Femur (tissue), 1 donor: Measurements from ENCODE around the gene LYRM1.
A peak's percentile ranks its signal among the peaks of the same experiment; 100 is the strongest.
"Not testable (repeated sequence)": the region's sequence is repeated elsewhere in the genome, so short reads cannot be mapped to it uniquely, and the experiment has no call there.

ENCODE experiments used
- DNase-seq: peaks from one replicate; pipeline ENCODE4 v3.0.0-alpha.2; 2017

Gene LYRM1

GRCh38 chr16:20903899-20904506 lies 3.4 kb downstream of the LYRM1 start:
- no peak for DNase-seq

GRCh38 chr16:20904507-20905081 lies 4.0 kb downstream of the LYRM1 start:
- peak; percentile 67 for DNase-seq

GRCh38 chr16:20905576-20905975 lies 5.0 kb downstream of the LYRM1 start:
- no peak for DNase-seq

- peak; percentile 40 for DNase-seq
Measured at GRCh38 chr16:20906341-20907255, 6.0 kb downstream of the LYRM1 start.

GRCh38 chr16:20910781-20911321 lies 10.3 kb downstream of the LYRM1 start:
- DNase-seq, result no peak

DNA sequence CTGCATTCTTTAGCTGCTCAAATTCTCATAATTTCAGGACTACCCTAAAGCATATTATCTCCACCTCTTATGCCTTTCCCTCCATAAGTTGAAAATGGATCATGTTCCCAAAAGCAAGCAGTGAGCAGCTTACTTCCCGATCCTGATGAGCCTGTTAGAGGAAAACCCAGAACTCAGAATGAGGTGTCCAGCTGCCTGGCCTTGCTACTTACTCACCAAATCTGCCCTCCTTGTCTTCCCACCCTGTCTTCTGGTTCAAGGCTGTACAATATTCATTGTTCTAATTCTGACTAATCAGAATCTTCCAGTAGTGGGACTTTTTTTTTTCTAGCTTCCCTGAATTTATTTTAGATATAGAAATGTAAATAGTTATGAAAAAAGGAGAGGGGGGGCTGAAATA lies 10.8 kb downstream of the LYRM1 start:
- no peak for DNase-seq

DNA sequence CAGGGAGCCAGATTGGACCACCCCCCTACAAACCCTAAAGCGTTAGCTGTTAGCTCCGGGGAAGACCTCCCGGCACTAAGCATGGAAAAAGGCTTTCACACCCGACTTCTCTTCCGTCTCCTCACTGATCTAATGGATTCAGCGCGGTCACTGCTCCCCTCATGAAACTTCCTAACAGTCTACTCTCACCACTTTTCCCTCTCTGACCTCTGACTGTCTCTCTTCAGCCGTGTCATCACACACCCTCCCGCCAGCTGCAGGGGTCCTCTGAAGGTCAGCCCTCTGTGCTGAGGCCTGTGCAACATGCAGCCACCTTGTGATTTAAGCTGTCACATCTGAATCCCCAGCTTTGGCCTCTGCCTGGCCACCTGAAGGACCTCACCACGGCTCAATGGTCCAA lies 15.7 kb downstream of the LYRM1 start:
- DNase-seq, result no peak

DNA sequence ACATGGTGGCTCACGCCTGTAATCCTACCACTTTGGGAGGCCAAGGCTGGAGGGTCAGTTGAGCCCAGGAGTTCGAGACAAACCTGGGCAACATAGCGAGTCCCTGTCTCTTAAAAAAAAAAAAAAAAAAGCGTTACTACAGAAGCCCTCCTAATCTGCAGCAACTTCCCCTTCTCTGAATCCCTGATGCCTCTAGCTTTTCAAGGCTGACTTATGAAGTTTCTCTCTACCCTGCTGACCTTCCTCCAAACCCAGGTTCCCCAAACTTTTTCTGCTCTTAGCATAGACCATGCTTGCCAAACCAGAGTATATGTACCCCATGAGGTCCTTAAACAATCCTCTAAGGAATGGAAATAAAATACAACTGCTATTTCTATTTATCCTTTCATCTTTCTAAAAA lies 16.4 kb downstream of the LYRM1 start:
- DNase-seq, result no peak

DNA sequence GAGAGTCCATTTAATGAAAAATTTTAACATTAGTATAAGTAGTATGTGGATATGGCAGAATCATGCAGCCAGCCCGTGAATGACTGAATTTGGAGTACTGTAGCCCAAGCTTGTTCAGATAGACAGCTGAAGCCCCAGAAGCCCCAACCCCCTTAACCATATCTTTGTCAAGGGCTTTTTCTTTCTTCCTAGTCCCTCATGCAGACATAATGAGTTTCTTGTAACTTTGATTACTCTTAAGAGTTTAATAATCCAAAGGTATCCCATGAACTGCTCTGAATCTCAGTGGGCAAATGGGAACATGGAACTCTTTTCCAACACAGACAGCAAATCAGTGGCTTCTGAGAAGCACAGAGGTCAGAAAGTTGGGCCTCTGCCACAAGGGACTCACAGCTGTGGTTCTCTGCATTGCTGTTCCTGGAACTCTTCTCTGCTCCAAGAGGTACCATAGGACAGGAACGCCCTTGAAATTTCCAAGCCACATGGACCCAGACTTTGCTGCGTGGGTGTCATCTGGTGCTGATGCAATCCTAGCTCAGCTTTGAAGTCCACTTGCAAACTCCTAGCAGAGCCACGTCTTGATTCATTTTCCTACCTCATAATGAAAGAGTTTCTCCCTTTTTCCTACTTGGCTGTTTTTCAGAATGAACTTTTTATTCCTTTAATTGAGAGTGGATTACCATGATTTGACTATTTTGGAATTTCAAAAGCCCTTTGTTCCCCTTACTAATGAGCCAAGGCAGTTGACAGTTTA lies 18.1 kb downstream of the LYRM1 start:
- DNase-seq, result peak; percentile 56

- no peak for DNase-seq
Measured at GRCh38 chr16:20920091-20920490, 19.5 kb downstream of the LYRM1 start.

GRCh38 chr16:20920799-20921198 lies 20.2 kb downstream of the LYRM1 start:
- no peak for DNase-seq

DNA sequence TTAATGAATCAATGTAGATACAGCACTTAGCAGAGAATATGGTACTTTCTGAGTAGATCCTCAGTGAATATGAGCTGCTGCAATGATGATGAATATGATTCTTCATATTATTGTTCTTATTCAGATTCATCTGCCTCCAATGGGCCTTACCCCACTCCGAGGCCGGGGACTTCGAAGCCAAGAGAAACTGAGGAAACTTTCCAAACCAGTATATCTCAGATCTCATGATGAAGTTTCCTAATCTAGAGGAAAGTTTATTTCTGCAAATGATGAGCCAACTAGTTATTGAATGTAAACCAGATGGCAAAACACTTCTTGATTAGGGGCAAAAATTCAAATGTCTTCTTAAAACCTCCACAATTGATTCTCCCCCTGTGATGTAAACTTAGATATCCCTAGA lies 23.3 kb downstream of the LYRM1 start:
- no peak for DNase-seq

DNA sequence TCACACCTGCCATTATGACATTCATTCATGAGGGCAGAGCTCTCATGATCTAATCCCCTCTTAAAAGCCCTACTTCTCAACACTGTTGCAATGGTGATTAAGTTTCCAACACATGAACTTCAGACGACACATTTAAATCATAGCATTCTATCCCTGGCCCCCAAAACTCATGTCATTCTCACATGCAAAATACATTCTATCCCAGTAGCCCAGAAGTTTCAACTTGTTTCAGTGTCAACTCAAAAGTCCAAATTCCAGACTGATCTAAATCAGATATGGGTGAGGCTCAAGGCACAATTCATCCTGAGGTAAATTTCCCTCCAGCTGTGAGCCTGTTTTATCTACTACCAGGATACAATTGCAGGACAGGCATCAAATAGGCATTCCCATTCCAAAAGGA lies 25.2 kb downstream of the LYRM1 start:
- DNase-seq, result no peak

GRCh38 chr16:20928774-20929411 lies 28.3 kb downstream of the LYRM1 start:
- no peak for DNase-seq

DNA sequence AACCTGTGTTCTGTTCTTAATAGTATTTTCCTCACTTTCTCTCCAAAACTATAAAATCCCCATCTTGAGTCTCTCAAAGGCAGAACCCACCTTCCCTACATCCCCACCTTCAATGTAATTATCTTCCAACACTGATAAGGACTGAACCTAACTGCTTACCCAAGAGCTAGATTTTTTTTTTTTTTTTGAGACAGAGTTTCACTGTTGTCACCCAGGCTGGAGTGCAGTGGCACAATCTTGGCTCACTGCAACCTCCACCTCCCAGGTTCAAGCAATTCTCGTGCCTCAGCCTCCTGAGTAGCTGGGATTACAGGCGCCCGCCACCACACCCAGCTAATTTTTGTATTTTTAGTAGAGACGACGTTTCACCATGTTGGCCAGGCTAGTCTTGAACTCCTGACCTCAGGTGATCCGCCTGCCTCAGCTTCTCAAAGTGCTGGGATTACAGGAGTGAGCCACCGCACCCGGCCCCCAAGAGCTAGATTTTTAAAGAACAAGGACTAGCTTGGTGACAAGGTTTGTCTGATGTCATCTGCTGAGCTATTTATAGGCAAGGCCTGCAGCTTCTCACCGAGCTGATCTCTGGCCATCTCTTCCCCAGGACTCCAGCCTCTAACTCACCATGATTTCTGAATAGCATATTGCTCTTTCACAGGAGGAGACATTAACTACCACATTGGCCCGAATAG lies 29.2 kb downstream of the LYRM1 start:
- DNase-seq, result not testable (repeated sequence)

DNA sequence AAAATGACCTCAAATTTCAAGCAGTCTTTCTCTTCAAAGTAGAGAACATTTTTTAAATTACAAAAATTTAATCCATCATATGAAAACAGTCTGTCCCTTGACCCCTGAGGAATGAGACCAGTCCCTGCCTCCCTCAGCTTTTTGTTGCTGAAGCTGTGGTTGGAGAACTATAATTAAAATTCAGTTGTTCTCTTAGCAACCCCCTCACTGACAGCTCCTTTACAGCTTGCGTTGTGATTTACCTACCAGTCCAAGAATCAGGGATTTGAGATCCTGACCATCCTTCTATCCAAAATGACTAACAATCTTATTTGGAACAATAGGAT lies 29.8 kb downstream of the LYRM1 start:
- no peak for DNase-seq

DNA sequence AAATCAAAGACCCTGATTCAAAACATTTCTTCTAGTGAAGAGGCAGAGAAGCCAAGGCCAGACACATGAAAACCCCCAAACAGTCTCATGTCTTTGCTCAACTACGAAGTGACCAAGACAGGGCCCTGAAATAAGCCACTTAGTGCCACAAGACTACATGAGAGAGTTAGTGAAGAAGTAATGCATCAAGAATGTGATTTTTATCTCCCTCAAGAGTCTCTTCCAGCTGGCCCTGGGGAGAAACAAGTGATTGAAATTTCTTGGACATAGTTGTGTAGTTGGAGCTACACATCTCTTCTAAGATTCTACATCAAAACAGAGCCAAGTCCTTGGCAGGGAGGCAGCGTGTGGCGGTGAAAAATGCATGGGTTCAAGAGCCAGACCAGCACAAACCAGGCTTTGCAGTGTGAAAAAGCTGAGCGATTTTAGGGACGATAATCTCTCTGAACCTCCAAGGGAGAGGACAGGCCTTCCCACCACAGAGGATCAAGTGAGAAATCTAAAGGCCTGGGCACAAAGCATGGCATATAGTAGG lies 30.6 kb downstream of the LYRM1 start:
- no peak for DNase-seq

DNA sequence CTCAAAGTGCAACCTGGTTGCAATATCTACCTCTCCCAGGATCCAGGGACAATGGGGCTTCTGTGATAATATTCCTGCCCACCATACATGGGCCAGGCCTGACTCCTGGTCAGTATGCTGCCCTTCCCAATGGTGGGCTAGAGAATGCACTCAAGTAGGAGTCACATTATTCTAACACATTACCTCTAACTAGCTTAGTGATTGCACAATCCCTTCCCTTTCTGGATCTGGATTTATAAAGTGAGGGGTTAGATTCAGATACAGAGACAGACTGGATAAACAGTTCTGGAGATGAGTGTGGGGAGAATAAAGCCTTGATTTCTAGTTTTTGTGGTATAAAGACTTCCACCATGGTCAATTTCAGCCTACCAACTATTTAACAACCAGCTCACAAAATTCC lies 33.0 kb downstream of the LYRM1 start:
- DNase-seq, result no peak

DNA sequence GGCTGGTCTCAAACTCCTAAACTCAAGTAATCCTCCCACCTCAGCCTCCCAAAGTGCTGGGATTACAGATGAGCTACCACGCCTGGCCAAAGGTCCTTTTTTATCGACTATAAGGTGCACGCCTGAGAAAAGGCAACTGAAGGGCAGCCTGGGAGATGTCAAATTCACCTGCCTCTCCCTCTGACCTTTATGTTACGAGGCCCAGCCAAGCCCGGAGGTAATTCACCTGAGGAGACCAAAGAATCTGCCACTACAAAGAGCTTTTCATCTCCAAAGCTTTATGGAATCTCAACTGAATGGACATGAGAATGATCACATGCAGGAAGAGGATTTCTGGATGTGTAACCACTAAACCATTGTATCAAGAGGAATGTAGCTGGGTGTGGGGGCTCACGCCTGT lies 37.2 kb downstream of the LYRM1 start:
- DNase-seq, result no peak

GRCh38 chr16:20938426-20938825 lies 37.9 kb downstream of the LYRM1 start:
- DNase-seq, result no peak

GRCh38 chr16:20939611-20940010 lies 39.0 kb downstream of the LYRM1 start:
- no peak for DNase-seq
